KG1 (cell line): ENCODE data around the gene TBC1D16.
"Not testable (repeated sequence)": the region's sequence is repeated elsewhere in the genome, so short reads cannot be mapped to it uniquely, and the experiment has no call there.

Experiments
- DNase-seq: peaks from one replicate; lab custom pipeline; 2025; lab: John Stamatoyannopoulos, UW

Gene TBC1D16

DNA sequence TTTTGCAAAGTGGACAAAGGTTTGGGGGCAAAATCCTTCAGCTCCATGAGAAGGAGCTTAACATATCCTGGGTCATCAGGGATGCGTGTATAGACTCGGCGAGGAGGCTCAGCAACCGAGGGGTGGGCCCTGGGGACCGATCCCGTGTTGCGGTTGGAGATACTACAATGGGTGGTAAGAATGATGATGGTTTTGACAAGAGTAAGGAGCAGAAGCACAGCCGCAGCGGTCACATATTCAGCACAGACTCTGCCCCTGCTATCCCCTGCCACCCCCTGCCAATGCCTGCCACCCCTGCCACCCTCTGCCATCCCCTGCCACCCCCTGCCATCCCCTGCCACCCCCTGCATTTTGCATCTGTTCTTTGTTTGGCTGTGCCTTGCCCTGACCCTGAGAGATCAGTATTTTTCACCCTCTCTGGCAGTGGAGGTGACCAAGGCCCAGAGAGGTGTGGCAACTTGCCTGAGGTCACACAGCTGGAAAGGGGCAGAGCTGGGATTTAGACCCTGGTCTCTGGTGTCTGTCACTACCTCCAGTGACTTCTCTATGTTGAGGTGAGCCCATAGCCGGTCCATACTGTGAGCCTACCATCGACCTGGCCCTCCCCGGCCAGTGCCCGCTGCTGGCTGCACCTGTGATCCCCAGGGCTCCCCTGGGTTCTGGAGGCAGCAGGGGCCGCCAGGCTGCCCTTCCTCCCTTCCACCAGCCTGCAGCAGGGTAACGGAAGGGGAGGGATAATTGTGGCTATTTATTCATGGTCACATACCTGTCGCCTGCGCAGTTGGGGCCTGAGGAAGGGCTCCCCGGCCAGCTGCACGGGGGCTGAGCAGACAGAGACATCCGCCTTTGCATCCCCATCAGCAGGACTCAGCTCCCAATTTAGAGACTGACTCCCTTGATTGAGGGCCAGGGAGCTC, 121.5 kb downstream of the TBC1D16 start:
- no peak for DNase-seq

DNA sequence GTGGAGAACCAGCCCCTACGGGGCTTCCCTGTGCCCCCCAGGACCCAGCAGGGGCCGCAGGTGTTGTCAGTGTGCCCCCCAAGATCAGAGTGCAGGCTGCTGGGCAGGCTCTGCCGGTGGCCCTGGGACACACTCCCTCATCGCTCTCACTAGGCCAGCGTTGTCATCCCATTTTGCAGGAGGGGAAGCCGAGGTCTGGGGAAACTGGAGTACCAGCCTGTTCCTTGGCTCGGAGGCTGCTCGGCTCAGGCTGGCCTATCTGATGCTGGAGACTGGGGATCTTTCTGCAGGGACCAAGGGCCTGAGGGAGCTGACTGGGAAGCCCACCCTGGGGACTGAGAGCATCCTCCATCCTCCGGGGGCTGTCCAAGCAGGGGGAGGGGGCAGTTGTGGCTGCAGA, 122.2 kb downstream of the TBC1D16 start:
- no peak for DNase-seq

DNA sequence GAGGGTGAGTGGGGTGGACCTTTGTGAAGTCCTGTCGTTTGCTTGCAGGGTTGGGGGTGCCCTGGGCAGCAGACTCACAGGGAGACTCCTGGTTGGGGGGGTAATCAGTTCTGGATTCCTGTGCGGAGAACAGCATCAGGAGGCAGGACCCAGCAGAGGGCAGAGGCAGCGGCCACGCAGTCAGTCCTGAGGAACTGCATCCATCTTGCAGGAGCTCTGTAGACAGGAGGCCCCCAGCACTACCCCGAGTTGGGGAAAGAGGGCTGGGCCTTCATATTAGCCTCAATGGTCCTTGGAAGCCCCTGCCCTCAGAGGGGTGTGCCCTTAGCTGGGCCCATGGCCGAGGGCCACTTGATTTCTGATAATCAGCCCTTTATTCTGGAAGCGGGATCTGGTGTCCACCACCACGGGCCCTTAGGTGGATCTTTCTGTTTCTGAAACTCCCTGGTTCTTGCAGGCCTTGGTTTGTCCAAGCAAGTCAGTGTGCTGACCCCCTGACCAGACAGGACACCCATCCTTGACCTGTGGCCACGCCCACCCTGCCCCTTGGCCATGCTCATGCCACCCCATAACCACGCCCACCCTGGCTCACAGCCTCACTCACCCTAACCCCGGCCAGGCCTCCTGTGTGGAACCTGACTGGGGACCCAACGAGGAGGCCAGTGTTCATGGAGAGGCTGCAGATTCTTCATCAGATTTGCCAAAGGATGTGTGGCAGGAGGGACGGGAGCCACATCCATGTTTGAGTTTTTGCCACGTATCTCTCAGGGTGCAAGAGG, 122.9 kb downstream of the TBC1D16 start:
- DNase-seq: no peak

DNA sequence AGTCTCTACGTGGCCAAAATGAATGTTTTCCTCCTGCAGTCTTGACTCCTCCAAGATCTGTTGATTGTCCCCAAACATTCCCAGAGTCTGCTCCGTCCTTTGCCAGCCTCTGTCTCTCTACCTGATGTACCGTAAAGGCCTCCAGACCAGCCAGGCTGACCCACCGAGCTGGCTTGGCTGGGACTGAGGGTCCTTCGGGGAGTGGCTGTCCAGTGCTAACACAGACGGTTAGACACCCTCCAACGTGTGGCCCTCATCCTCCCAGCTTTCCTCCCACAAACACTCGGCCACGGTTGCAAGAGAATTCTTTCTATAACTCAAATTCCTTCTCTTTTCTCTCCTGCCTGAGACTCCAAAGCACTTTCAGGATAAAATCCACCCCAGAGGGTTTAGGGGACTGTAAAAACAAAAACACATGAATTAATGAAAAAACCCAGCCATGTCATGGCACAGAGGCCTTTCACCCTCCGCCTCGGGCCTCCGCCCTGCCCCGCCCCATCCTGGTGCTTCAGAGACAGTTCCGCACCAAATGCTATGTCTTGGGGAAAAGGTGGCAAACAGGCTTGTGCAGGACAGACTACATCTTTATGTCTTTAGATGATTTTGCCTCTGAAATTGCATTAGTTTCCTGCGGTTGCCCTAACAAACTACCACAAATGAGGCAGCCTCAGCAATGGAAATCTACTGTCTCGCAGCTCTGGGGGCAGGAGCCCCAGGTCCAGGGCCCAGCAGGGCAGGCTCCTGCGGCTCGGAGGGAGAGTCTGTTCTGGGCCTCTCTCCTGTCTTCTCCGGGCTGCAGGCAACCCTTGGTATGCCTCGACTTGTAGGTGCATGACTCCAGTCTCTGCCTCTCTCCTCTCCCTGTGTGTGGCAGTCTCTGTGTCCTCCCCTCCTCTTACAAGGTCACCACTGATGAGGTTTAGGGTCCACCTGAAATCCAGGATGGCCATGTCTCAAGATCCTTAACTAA, 124.0 kb downstream of the TBC1D16 start:
- DNase-seq: no peak

DNA sequence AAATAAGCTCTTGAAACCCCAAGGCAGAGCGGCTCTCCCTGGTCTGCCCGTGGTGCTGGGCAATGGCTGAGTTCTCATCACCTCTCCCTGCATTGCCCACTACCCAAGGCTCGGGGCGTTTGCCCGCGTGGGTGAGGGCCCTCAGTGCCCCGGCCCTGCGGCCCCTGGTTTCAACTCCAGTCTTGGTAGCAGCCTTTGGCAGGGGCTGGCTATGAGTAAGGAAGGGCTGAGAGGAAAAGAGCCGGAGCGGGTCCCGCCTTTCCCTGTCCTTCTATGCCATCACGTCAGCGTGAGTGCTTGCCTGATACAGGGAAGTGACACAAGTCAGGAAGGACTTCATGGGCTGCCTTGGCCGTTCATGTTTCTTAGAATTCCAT, 124.7 kb downstream of the TBC1D16 start:
- DNase-seq: no peak

DNA sequence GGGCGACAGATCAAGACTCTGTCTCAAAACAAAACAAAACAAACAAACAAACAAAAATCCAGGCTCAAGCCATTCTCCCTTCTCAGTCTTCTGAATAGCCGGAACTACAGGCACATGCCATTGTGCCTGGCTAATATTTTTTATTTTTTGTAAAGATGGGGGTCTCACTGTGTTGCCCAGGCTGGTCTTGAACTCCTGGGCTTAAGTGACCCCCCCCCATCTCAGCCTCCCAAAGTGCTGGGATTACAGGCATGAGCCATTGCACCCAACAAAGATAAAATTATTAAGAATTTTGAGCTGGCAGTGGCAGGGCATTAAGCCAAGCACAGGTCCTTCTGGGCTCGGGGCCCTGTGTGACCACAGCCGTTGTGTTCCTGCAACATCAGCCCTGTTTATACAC, 126.6 kb downstream of the TBC1D16 start:
- DNase-seq: no peak

DNA sequence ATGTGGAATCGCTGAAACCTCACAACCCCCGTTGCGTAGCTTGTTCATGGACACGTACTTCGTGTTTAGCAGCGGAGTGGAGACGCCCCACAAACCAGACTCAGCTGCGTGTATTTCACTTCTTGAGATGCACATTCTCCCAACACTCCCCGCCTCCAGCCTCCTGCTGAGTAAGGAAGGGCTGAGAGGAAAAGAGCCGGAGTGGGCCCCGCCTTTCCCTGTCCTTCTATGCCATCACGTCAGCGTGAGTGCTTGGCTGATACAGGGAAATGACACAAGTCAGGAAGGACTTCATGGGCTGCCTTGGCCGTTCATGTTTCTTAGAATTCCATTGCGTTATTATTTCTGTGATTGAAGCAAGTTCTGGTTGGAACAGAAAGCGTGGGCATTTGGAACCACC, 127.8 kb downstream of the TBC1D16 start:
- no peak for DNase-seq

DNA sequence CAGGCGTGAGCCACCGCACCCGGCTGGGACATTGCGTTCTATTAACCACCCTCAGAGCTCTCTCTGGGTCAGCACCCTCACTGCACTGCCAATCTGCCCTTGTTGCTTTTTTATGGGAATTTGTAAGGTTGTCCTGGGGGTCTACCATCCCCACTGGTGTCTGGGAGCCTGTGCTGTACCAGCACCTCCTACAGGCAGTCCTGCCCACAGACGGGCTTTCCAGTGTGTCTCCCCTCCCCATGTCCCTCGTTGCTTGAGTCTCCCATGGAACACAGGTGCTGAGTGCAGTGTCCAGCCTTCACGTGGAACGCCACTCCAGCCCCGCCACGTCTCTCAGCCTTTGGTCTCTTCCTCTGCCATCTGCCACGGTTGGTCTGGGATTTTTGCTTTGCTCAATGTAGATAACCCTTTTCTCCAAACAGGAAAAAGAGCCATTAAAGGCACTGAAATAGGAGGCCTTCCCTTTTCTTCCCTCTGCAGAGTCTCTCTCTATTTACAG, 128.4 kb downstream of the TBC1D16 start:
- DNase-seq: no peak

DNA sequence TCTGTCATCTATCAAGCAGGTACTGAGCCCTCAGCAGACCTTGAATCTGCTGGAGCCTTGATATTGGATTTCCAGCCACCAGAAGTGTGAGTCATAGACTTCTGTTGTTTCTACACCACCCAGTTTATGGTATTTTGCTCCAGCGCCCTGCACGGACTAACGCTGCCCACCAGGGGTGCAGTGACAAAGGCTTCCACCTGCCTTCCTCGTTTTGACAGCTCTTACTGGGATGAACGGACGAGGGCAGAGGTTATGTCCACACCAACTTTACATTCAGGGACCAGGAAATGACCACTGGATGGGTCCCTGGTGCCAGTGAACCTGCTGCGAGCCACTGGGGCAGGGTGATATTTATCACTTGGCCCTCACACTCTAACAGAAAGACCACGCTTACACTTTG, 129.8 kb downstream of the TBC1D16 start:
- no peak for DNase-seq

DNA sequence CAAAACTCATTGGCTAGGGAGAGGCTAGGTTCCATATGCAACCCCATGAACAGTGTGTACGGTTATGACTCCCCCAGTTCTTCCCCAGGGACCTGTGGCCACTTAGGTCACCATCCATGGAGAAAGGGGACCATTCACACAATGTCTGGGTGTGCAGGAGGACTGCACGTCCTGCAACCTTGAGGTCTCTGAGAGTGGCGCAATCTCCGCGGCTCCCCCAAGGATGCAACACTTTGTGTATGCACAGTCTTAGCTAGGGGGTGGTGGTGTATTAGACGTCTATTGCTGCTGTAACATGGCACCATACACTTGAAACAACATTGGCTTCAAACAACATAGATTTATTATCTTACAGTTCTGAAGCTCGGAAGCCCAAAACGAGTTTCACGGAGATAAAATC, 130.8 kb downstream of the TBC1D16 start:
- no peak for DNase-seq

DNA sequence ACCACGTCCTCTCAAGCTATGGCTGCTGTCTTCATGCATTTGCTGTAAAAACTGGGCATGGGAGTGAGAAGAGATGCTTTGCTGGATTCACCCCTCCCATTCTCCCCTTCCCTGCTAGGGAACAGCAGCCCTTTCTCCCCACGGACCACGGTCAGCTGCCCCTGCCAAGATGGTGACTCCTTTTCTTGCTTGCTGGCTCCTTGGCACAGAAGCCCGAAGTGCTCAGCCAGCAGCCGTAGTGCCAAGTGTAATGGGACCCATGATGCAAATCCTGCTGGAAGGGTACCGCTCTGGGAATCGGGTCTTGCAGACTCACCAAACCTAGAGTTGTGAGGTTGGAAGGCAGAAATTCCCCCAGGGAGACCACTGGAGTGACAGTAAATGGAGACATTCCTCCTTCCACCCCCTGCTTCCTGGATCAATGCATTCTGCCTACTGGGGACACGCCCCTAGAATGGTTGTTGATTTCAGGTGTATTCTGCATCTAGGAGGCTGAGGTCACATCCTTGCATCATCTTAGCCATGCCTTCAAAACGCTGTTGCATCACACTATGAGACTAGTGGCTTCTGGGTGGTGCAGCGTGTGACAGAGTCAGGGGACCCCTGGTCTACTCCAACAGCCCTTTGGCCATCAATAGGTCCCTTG, 133.4 kb downstream of the TBC1D16 start:
- DNase-seq: no peak

DNA sequence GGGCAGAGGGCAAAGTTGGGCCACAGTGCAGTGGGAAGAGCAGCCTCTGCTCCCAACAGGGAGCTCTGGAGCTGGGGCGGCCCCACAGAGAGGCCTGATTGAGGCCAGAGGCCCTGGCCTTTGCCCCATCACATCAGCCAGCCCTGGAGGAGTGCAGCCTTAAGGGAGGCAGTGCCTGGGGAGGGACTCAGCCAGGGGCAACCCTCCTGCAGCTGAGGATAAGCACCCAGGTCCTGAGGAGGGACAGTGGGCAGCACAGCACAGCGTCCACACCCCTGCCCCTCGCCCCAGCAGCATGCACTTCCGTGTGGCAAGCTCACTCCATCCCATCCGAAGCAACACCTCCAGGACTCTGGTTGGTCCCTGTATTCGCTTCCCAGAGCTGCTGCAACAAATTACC, 134.5 kb downstream of the TBC1D16 start:
- no peak for DNase-seq

DNA sequence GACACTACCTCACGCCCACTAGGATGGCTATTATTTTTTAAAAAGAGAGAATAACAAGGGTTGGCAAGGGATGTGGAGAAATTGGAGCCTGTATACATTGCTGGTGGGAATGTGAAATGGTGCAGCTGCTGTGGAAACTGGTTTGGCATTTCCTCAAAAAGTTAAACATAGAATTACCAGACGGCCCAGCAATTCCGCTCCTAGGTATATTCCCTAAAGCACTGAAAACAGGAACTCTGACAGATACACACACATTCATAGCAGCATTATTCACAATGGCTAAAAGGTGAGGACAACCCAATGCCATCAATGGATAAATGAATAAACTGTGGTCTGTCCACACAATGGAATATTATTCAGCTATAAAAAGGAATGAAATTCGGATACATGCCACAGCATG, 136.1 kb downstream of the TBC1D16 start:
- no peak for DNase-seq

DNA sequence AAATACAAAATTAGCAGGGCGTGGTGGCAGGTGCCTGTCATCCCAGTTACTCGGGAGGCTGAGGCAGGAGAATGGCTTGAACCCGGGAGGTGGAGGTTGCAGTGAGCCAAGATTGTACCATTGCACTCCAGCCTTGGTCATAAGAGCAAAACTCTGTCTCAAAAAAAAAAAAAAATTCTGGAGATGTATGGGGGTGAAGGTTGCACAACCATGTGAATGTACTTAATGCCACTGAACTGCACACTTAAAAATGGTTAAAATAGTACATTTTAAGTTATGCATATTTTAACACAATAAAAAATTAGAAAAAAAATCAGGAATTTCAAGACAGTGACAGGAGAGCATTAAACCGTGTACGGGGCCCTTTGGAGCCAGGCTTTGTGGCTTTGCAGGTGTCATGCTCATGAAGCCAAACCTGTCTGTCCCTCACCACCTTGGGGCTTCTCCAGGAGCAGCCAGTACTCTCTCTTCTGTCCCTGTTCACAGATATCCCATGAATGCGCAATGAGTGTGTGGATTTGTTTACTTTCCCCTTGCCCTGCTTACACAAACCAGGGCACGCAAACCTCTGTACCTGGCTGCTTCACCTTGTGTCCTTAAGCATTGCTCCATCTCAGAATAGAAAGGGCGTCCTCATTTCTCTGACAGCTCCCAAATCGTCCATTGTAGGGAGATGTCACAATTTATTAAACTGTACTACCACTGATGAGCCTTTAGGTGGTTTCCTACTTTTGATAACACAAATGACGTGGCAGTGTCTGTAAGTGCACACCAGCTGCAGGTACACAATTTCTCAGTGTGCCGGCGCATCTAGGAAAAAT, 138.2 kb downstream of the TBC1D16 start:
- DNase-seq: no peak

DNA sequence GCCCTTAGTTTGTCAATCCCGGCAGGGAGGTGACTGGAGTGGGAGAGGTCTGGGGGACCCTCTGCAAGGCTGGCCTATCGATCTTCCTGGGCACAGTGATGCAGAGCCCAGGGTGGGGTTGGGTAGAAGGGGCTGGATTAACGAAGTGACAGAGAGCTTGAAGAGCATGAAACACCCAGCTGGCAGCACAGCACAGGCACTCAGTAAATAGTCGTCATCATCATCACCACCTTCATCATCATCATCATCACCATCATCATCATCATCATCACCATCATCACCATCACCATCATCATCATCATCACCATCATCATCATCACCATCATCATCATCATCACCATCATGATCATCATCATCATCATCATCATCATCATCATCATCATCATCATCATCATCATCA, 142.2 kb downstream of the TBC1D16 start:
- not testable (repeated sequence) for DNase-seq

DNA sequence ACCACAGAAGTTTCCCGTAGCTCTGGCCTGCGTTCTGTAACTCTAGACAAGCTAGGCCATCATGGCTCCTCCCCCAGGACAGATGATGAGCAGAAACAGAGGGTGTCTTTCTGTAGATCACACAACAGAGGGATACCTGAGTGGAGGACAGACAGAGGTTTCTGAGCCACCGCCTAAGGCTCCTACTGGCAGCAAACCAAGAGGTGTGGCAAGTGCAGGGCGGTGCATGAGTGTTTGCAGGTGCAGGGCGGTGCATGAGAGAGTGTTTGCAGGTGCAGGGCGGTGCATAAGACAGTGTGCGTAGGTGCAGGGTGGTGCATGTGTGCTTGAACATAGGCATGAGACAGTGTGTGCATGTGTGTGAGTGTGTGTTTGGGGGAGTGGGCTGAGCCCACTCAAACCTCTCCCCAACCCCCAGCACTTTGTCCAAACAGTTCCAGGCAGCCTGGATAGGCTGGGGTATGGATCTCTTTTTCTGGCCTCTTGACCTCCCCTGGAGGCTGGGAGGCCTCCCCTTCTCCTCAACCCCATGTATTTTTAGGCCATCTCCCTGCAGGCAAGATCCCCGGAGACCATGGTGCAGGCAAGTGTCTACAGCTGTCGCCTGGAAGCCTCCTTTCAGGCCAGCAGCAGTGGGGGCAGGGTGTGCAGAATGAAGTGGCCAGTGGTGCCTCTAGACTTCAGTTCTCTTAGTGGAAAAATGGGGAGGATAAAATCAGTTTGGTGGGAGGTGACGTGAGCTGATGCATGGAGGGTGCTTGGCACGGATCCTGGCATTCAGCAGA, 143.0 kb downstream of the TBC1D16 start:
- DNase-seq: no peak

DNA sequence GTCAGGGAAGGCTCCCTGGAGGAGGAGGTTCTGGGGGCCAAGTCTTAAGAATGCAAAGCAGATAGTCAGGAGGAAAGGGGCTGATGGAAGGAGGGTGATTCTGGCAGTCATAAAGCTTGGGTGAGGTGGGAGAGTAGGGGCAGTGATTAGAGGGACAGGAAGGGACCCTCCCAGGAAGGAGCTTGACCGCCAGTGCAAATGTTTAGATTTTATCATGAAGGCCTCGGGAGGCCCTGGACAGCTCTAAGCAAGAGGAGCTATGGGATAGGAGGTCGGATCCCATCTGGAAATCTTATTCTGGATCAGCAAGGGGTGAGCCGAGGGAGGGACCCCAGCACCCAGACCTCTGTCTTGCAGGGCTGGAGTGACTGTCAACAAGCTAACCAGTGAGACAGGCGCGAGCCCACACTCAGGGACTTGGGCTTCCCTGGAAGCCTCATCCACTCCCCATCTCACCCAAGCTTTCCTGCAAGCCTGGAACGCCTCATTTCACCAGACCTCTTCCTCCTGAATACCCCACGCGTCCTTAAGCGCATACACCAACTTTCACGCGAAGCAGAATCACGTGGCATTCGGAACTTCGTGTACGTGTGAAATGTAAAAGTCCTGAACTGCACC, 144.4 kb downstream of the TBC1D16 start:
- no peak for DNase-seq

DNA sequence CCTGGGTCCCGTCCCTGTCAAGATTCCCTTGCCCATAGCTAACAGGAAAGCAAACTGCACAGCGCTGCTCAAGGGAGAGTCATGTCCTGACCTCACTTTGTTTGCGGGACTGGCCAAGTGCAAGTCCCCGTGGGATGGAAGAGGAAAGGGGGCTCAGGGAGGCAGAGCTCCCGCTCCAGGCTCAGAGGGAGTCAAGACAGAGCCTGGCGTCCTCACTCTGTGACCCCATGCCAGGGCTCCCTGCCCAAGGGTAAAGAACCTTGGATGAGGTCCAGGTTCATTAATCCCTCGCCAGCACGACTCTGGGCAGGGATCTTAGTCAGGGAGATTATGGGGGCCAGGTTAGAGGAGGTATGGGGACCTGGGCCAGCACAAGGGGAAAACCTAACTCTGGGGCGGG, 145.0 kb downstream of the TBC1D16 start:
- DNase-seq: no peak
